GM21825 (cell line): ENCODE data around the gene GPR34.
"Not testable (repeated sequence)": the region's sequence is repeated elsewhere in the genome, so short reads cannot be mapped to it uniquely, and the experiment has no call there.

Source experiments
- ATAC-seq: cut with Tn5 transposase; IDR thresholded peaks from one replicate; pipeline ENCODE4 v1.9.1; 2021; ENCODE audit warnings: mild to moderate bottlenecking, moderate library complexity; ENCODE audit not compliant: unreplicated experiment

The GPR34 gene, protein sequence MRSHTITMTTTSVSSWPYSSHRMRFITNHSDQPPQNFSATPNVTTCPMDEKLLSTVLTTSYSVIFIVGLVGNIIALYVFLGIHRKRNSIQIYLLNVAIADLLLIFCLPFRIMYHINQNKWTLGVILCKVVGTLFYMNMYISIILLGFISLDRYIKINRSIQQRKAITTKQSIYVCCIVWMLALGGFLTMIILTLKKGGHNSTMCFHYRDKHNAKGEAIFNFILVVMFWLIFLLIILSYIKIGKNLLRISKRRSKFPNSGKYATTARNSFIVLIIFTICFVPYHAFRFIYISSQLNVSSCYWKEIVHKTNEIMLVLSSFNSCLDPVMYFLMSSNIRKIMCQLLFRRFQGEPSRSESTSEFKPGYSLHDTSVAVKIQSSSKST

DNA sequence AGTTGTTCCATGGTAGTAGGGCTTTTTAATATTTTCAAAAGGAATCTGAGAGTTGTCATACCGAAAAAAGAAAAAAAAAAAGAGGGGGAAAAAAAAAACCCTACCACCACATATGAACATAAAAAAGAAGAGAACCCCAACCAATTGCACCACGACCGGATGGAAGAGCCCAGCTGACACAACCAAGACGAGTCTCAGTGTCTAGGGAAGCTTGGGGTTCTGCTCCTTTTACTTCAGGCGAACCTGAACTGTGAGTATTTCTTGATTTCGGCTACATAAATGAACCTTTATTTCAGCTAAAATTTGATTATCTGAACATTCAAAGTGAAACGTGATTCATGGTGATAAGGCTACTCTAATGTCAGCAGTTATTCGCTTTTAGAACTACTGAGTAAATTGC, at the start of gene GPR34:
GPR34 (plus strand) TSS at position 139 of the 400 bp plus-strand sequence. CDS start 6,661 bp downstream, outside the sequence.
- ATAC-seq = no peak

DNA sequence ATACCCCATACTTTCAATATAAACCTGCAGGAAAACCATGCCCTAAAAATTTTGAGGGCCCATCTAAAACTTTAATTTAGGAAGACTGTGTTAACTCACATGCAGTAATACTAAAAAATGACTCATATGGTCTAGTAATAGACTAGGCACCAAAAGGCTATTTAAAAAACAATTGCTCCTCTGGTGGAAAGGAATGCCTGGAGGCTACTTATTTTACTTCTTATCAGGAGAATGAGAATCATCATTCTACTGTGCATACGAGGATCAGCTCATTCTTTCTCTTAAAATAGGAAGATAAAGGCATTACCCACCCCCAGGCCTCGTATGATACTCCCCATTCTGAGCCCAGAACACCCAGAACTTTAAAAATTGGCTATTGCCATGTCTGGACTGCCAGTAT, 42.6 kb upstream of the GPR34 start:
- ATAC-seq = not testable (repeated sequence)

DNA sequence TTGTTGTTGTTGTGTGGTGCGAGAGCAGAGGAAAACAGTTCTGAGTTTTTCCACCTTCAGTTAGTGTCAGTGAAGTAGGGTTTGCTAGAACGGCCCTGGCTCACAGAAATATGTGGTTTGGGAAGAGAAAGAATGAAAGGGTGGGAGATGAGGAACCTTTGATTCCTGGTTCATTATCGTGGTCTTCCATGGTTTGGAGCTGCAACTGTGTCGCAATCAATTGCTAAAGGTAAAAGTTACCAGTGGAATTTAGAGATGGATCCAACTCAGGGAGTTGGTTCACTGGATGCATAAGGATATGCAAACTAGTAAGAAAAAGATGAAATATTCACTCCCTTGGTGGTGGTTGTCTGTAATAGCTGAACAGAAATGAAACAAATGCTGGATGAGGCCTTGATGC, 35.6 kb upstream of the GPR34 start:
- ATAC-seq = no peak

DNA sequence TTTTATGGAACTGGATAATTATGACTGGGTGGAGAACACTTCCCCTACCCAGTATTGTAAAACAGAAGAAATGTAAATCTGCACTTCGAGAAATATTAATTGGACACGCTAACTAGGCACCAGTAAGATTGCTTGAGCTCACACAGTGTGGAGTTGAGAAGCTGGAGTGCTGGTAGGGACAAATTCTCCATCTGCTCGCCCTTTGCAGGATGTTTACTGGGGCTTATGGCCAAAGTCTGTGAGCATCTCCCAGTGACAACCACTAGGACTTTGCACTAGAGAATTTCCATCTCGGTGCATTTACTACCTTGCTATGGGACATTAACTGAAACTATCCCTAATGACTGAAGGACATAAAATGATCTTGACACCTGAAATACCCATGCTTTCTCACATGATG, 33.7 kb upstream of the GPR34 start:
- ATAC-seq = no peak

DNA sequence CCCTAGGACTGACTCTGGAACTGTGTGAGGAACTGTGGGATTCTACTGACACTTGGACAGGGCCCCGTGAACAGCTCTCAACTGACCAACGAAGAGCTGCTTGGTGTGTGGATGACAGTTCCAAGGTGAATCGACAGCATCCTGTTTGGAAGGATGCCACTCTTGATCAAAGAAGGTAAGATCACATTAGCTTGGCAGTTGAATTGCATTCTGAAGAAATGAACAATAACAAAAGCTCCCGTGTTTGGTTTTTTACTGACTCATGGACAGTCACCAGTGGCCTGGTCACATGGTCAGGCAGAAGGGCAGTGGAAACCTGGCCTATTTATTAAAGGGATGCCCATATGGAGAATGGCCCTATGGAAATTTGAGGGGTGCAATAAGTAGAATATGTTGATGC, 33.1 kb upstream of the GPR34 start:
- ATAC-seq = no peak

DNA sequence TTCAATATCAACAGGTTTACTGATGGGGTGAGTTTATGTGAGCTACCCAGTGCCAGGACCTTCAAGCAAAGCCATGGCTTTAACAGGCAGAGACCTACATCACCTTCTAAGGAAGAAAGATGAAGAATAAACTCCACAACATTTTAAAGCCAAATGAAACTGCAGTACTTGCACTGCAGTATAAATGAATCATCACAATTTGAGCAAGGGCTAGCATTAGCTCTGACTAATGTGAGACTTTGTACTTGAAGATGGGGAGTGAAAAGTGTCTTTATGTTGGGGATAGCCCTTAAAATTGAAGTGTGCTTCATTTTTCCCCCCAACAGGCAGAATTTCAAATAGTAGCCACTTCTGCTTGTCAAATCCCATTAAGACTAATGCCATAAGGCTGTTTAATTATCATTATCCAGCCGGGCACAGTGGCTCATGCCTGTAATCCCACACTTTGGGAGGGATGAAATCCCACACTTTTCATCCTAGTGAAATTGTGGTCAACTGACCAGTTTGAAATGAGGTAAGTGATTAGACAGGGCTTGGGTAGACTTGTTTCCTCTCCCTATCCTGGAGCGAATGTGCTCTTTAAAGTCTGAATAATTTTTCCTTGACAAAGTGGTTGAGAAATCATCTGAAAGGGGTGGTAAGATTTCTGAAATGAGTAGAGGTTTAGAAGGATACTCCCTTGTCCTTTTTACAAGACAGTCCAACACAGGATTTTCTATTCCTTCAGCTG, 27.2 kb upstream of the GPR34 start:
- no peak for ATAC-seq

DNA sequence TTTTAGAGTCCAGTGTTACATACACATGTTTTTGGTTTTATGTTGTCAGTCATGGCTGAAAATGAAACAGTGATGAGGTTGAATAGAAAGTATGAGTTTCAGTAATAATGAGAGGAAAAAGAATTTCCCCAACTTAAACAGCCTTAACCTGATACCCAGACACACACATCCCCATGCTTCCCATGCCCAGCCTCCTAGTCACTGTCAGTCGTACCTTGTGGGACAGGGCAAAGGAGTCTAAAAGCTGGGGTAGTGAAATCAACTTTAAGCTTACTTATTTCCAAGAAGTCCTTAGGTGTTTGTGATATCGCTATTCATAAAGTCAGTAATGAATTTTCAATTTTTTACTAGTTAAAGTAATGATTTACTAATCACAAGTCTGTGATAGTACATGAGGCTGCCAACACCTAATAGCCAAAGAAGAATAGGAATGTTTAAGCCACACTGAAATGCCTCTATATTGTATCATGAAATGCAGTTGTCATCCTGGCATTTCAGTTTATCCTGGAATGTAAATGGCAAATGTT, 24.3 kb upstream of the GPR34 start:
- peak; percentile 94 for ATAC-seq

DNA sequence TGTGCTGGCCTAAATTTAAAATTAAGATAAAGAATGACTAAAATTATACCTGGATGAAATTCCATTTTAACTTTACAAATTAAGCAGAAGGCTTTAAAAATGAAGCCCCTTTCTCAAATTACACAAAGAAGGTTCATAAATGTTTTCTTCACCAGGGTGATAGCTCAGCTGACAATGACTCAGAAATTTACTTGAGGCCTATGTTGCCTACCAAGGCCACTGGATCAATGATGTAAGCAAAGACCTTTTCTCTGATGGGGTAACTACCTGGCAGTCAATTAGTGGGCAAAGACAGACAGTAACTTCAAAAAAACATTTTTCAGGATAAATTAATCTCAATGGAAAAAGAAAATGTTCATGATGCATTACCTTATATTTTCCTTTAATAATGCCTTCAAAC, 23.9 kb upstream of the GPR34 start:
- no peak for ATAC-seq

DNA sequence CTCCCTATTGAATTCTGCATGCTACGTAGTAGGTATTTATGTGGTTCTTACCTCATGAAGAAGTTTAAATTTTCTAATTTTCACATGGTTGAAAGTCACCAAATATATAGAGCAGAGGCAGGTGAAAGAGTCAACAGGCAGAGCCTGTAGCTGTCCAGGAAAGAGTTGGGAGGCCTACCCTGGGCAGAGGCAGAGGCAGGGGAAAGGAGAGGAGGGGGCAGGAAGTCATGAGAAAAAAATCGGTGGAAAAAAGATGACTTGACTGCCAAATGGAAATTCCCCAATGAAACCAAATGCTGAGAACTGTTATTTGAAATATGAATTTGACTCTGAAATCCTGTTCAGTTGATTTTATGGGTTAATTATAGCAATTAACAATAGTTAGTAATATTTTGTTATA, 23.1 kb upstream of the GPR34 start:
- no peak for ATAC-seq

DNA sequence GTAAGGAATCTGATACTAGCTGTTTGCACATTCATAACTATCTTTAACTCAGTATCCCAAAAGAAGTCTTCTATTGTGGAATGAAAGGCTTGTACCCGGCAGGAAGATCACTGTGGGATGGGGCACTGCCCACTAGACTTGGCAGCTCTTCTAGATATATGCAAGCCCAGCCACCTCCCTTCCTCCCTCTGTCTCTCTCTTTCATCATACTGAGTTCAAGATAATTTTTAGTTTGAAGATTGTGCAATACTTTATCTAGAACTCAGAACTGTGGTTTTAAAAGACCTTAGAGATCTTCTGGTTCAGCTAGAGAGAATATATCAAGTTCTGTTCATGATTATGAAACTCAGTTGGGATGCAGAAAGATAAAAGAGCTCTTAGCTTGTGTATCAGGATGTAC, 22.5 kb upstream of the GPR34 start:
- no peak for ATAC-seq

DNA sequence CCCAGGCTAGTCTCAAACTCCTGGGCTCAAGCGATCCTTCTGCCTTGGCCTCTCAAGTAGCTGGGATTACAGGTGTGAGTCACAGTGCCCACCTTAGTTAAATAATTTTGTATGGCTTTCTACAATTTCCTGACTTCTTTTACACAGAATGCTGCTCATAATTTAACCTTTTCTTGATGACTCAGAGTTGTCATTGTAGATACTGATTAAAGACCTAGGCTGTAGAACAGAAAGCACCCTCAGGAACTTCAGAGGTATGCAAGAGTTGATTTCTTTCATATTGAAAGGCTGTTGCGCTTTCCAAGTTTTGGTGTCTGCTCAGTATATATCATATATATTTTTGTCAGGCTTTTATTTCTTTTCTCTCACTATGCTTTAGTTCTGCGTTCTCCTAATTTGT, 21.1 kb upstream of the GPR34 start:
- no peak for ATAC-seq

DNA sequence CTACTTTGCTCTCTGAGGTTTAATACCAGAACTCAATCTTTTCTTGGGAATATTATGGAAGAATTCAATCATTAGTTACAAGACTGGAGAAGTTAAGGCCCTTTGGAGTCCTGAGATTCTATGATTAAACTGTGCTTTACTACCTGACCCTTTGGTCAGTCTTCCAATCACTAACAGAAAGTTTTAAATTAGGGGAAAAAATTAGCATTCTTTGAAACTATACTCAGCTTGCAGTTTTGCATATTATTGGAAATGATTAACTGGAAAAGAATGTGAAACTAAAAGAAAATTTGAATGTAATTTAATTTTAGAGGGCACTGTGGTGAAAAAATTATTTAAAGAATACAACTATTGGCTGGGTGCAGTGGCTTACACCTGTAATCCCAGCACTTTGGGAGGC, 18.7 kb upstream of the GPR34 start:
- no peak for ATAC-seq

DNA sequence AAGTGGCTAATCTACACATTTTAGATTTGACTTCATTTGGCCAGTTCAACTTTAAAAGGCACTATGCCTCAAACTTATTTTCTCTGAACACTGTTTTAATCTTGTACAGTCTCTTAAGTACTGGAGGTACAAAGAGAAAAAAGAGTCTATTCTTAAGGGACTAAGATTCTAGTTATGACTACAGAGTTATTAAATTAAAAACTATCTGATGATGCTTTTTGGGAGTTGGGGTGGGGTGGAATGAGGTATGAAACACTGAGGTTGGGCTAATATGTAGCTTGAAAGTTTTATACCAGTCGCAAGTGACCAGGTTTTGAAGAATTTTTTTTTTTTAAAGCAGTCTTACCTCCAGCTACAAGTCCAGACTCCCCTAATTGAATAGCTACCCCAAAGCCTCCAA, 17.7 kb upstream of the GPR34 start:
- no peak for ATAC-seq

DNA sequence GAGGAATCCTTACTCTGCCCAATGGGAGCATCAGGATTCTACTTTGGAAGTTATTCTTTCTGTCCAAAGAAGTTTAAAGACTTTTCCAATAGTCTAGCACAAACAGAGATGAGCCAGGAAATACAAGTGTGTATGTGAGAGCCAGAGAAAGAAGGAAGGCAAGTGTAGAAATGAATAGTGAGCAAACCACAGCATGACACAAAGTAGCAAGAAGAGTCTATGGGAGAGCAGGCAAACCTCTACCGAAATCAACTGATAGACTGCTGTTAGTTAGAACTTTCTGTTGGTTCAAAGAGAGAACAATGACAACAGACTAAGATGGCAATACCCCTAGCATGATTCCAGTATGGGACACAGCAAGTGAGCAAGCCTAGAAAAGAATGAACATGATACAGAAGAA, 16.1 kb upstream of the GPR34 start:
- ATAC-seq = no peak

DNA sequence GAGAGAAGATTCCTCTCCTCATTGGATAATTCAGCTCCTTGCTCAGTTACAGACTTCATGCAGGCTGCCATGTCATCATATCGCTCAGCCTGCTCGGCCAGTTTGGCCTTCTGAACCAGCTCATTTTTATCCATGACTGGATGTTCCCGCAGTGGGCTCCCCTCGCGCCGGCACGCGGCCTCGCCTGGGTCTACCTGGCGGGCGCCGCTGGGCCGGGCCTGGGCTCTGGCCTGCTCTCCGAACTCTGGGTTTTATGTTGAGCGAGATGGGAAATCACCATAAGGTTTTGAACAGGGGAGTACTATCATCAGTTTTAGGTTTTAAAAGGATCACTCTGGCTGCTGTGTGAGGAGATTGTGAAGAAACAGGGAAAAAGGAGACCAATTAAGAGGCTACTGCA, 12.4 kb upstream of the GPR34 start:
- not testable (repeated sequence) for ATAC-seq

DNA sequence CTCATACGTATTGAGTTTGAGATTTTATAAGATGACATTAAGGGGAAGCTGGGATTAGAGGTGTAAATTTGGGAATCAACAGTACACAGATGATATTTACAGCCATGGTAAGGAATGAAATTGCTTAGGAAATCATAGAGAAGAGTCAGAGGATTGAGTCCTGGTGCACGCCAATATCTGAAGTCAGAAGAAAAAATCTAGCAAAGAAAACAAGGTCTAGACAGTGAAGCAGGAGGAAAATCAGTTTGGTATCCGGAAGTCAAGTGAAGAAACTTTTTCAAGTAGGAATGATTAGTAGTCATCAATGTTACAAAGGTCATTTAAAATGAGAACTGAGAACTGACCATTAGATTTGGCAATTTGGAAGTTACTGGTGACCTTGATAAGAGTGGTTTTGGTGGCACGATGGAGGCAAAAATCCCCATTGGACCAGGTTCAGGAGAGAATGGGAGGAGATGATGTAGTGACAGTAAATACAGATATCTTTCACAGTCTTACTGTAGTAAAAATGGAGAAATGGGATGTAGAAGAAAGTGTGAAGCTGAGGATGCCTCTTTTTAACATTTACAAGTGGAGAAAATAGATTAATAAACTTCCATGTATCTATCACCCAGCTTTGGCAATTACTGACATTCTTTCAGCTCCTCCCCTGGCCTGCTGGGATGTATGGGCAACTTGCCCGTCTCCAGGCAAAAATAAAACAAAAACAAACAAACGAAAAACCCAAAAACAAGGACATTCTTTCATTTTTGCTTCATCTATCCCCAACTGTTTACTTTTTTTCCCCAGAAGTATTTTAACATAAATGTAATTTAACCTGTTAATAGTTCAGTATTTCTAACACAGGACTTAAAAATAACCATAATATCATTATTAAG, 11.4 kb upstream of the GPR34 start:
- no peak for ATAC-seq

DNA sequence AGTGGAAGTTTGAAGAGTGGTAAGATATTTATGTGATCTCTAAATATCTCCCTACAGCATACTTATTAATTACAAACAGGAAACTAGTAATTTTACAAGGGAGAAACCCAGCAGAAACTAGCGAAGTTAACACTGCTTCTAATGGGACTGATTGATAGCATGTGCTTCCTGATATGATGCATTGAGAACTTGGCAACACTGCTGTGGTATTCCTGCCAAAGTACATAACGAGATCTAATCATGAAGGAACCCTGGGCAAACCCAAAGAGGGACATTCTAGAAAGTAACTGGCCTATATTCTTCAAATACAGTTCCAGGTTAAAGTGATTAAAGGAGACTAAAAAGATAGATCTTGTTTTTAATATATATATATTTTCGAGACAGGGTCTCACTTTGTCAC, 4.6 kb upstream of the GPR34 start:
- ATAC-seq = no peak

DNA sequence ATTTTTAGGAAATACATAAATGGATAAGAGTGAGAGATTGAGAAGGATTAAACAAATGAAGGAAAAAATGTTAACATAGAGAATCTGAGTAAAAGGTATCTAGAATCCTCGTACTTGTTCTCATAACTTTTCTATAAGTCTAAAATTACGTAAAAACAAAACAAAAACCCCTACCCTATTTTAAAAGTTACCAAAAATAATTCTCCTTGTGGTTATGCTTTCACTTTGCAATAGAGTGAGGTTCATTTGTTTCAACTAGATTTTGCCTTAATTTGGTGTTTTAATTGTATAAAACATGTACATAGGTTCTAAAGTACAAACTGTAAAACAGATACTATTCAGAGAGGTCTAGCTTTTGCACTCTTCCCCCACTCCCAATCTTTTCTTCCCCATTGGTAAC, 3.8 kb upstream of the GPR34 start:
- ATAC-seq = no peak

DNA sequence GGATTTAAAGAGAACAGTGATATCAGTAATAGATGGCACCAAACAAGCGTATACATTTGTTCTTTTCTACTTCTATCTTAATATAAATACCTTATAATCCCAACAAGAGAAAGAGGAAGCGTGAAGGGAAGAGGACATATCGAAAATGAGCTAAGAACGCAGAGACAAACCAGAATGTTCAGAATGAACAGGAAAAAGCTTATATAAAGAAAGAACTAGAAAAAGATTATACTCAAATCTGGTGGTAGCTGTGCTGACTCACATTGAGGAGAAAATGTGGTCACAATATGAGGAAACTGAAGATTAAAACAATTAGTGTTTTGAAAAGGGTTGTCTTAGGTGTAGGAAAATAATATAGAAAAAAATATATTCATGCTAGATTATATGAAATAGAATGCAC, 2.0 kb upstream of the GPR34 start:
- ATAC-seq = no peak

DNA sequence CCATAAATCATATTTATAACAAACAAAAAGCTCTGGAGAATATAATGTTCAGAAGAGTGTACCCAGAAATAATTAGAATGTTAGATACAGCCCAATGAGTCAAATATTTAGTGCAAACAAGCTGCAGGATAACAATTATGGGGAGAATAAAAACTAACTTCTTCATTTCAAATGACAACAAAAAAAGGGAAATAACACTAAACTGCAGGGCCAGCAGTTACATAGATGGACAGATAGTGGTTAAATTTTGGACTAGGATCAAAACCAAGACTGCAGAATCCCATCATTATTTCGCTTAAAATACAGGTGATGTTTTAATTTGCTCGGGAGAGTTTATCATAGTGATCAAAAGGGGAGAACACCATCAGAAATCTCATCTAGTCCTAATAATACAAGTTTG, 617 bp upstream of the GPR34 start:
- ATAC-seq = no peak

DNA sequence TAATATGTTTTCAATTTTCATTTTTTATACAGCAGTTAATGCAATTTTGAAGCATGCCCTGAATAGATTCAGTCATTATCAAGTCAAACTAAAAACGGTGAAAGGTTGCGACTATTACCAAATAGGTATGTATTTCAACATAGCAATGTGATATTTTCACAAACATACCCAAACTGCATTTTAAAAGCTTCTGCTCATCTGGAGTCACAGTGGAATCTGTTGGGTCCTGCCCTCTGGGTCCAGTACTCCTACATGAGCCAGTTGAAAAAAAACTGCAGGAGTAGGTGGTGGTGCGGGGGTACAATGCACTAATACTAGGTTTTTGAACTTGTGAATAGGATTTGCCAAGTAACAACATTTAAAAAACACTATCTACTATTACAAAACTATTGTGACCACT, 938 bp downstream of the GPR34 start:
- ATAC-seq = no peak
